OCI-LY7 (cell line): Measurements from ENCODE around the gene KNL1. TPM values are rescaled to one million over a fixed set of nuclear protein-coding genes. Genes with fewer than 3 reads are reported as not detected.
"Not testable (repeated sequence)": the region's sequence is repeated elsewhere in the genome, so short reads cannot be mapped to it uniquely, and the experiment has no call there.

Experiments
- BruUV-seq: library from RNA; stranded (reverse); fragments of 400-500 nt; replicated peaks from 2 replicates; lab custom pipeline; 2021; lab: Mats Ljungman, UMichigan
- CTCF ChIA-PET: fragments of 300-600 bp; sonication (Branson Sonifier 250); formaldehyde crosslinking; loops from one replicate; lab custom pipeline; 2022; ENCODE audit warnings: antibody characterized with exemption; ENCODE audit not compliant: unreplicated experiment; lab: Charles Lee
- POLR2A ChIA-PET: fragments of 300-600 bp; sonication (Branson Sonifier 250); formaldehyde crosslinking; loops from one replicate; lab custom pipeline; 2022; ENCODE audit warnings: antibody characterized with exemption; lab: Charles Lee
- DNase-seq: peaks from one replicate; pipeline ENCODE4 v3.0.0-alpha.2; 2015; ENCODE audit warnings: low spot score
- H2AFZ ChIP-seq: fragments of 200-600 bp; sonication (generic), shearing (Covaris generic); 2 replicates; pipeline ENCODE4 v1.6.1; 2014; ENCODE audit warnings: mild to moderate bottlenecking, antibody characterized with exemption, low read length, moderate library complexity
- H3K27ac ChIP-seq: fragments of 200-600 bp; sonication (generic); 2 replicates; pipeline ENCODE4 v1.5.1; 2014; ENCODE audit warnings: mixed run types, low read depth, mild to moderate bottlenecking, moderate library complexity, low read length, inconsistent platforms; ENCODE audit not compliant: poor library complexity, severe bottlenecking
- H3K36me3 ChIP-seq: fragments of 200-600 bp; sonication (generic); 2 replicates; pipeline ENCODE4 v1.6.1; 2014; ENCODE audit warnings: mild to moderate bottlenecking, antibody characterized with exemption, low read length, moderate library complexity, mixed read lengths; ENCODE audit not compliant: insufficient read depth
- H3K4me1 ChIP-seq: fragments of 200-600 bp; sonication (generic); 2 replicates; pipeline ENCODE4 v1.5.1; 2014; ENCODE audit warnings: mild to moderate bottlenecking, low read length; ENCODE audit not compliant: insufficient read depth, poor library complexity, severe bottlenecking
- H3K4me2 ChIP-seq: fragments of 200-600 bp; sonication (generic); 2 replicates; pipeline ENCODE4 v1.6.1; 2014; ENCODE audit warnings: mild to moderate bottlenecking, low read length
- H3K4me3 ChIP-seq: fragments of 200-600 bp; sonication (generic); 2 replicates; pipeline ENCODE4 v1.5.1; 2014; ENCODE audit warnings: mild to moderate bottlenecking, low read depth, low read length; ENCODE audit not compliant: poor library complexity, severe bottlenecking
- H3K79me2 ChIP-seq: fragments of 200-600 bp; sonication (generic); 2 replicates; pipeline ENCODE4 v1.6.1; 2016; ENCODE audit warnings: low read depth, mild to moderate bottlenecking, low read length, moderate library complexity, mixed read lengths; ENCODE audit not compliant: insufficient read depth
- H3K9me2 ChIP-seq: fragments of 200-600 bp; sonication (generic); 2 replicates; pipeline ENCODE4 v1.6.1; 2016; ENCODE audit warnings: mild to moderate bottlenecking, low read length, mixed read lengths; ENCODE audit not compliant: insufficient read depth
- H3K9me3 ChIP-seq: fragments of 200-600 bp; sonication (generic); 2 replicates; pipeline ENCODE4 v1.6.1; 2014; ENCODE audit warnings: mild to moderate bottlenecking, mixed run types, low read length, mixed read lengths
- H4K20me1 ChIP-seq: fragments of 200-600 bp; sonication (generic); 2 replicates; pipeline ENCODE4 v1.6.1; 2014; ENCODE audit warnings: mild to moderate bottlenecking, antibody characterized with exemption, low read length, moderate library complexity, mixed read lengths; ENCODE audit not compliant: insufficient read depth
- EZH2phosphoT487 ChIP-seq: fragments of 200-600 bp; sonication (generic); IDR thresholded peaks from 2 replicates; pipeline ENCODE4 v1.6.1; 2018; ENCODE audit warnings: low read depth, borderline replicate concordance, mild to moderate bottlenecking, mixed run types, antibody characterized with exemption, low read length, moderate library complexity, mixed read lengths
- intact Hi-C: fragments of 100-400 bp; cut with micrococcal nuclease; formaldehyde crosslinking; loops from one replicate; pipeline ENCODE4 v1.10.0; 2022; ENCODE audit not compliant: unreplicated experiment
- total RNA-seq, 2 experiments: library from RNA; depleted of rRNA in 1 of 2; stranded (reverse); fragments of >200 nt in 1 of 2; shearing (Covaris generic) in 1 of 2; gene quantifications; 2 replicates each; pipeline ENCODE4 v1.2.3, GENCODE V29; 2014 to 2022
- TF ChIP-seq, protein P1 (sequence below): fragments of 200-600 bp; sonication (generic); conservative IDR thresholded peaks from 2 replicates; pipeline ENCODE4 v1.5.1; 2014; ENCODE audit warnings: mild to moderate bottlenecking, antibody characterized with exemption, low read length, moderate library complexity, mixed read lengths

The KNL1 gene
- total RNA-seq, 2 experiments from 2014 or later: 51.3 to 58.7 TPM

- peaks cover 87% of the 10 kb centered on the region for H3K36me3 ChIP-seq
- intact Hi-C loops: no loop called here
- H3K79me2 ChIP-seq: no peaks in the 10 kb centered on the region
- BruUV-seq: no TSS peak
- no peaks in the 10 kb centered on the region for H4K20me1 ChIP-seq
- H3K9me3 ChIP-seq: no peaks in the 10 kb centered on the region
- no peak for TF ChIP-seq EZH2phosphoT487
- TF ChIP-seq, protein P1, sequence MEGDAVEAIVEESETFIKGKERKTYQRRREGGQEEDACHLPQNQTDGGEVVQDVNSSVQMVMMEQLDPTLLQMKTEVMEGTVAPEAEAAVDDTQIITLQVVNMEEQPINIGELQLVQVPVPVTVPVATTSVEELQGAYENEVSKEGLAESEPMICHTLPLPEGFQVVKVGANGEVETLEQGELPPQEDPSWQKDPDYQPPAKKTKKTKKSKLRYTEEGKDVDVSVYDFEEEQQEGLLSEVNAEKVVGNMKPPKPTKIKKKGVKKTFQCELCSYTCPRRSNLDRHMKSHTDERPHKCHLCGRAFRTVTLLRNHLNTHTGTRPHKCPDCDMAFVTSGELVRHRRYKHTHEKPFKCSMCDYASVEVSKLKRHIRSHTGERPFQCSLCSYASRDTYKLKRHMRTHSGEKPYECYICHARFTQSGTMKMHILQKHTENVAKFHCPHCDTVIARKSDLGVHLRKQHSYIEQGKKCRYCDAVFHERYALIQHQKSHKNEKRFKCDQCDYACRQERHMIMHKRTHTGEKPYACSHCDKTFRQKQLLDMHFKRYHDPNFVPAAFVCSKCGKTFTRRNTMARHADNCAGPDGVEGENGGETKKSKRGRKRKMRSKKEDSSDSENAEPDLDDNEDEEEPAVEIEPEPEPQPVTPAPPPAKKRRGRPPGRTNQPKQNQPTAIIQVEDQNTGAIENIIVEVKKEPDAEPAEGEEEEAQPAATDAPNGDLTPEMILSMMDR: no peak
- no peak overlapping the region for H3K4me3 ChIP-seq
- POLR2A ChIA-PET: interaction anchor here (0.7 kb wide), 1 partner anchor 65 kb away, joined by 7 read pairs; no protein-coding TSS in a partner anchor
- no peaks in the 10 kb centered on the region for H3K9me2 ChIP-seq
- no peak overlapping the region for H3K4me2 ChIP-seq
- no peak overlapping the region for H3K27ac ChIP-seq
- no peak overlapping the region for H2AFZ ChIP-seq
- no peaks in the 10 kb centered on the region for H3K4me1 ChIP-seq
- CTCF ChIA-PET: no interaction called here
- no peak for DNase-seq
Measured at GRCh38 chr15:40660686-40661085, 66.6 kb downstream of the KNL1 start.

DNA sequence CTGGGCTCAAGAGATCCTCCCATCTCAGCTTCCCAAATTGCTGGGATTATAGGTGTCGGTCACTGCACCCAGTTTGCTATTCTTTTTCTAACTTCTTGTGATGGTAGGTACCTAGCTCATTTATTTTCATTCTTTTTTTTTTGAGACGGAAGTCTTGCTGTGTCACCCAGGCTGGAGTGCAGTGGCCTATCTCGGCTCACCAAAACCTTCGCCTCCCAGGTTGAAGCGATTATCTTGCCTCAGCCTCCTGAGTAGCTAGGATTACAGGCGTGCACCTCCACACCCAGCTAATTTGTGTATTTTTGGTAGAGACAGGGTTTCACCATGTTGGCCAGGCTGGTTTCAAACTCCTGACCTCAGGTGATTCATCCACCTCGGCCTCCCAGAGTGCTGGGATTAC is 70.9 kb downstream of the KNL1 start:
- BruUV-seq: no TSS peak
- no peak for DNase-seq
- no peak overlapping the region for H3K4me2 ChIP-seq
- no peaks in the 10 kb centered on the region for H3K9me3 ChIP-seq
- intact Hi-C loops: no loop called here
- H3K36me3 ChIP-seq: peaks cover 64% of the 10 kb centered on the region
- H3K79me2 ChIP-seq: no peaks in the 10 kb centered on the region
- no peaks in the 10 kb centered on the region for H3K4me1 ChIP-seq
- POLR2A ChIA-PET: interaction anchor here (0.6 to 1.2 kb wide), 3 partner anchors 17 to 59 kb away, joined by 3 to 7 read pairs (median 3); no protein-coding TSS in a partner anchor
- no peak overlapping the region for H2AFZ ChIP-seq
- no peaks in the 10 kb centered on the region for H4K20me1 ChIP-seq
- H3K9me2 ChIP-seq: no peaks in the 10 kb centered on the region
- no peak for TF ChIP-seq EZH2phosphoT487
- TF ChIP-seq, protein P1: no peak
- no peak overlapping the region for H3K27ac ChIP-seq
- H3K4me3 ChIP-seq: no peak overlapping the region
- CTCF ChIA-PET: no interaction called here

- POLR2A ChIA-PET, CTCF ChIA-PET, H3K79me2 ChIP-seq, H3K9me2 ChIP-seq, H4K20me1 ChIP-seq, H2AFZ ChIP-seq, H3K4me2 ChIP-seq, DNase-seq, BruUV-seq, H3K27ac ChIP-seq, H3K9me3 ChIP-seq, H3K36me3 ChIP-seq, H3K4me3 ChIP-seq: not testable (repeated sequence)
- peaks cover 29% of the 10 kb centered on the region for H3K4me1 ChIP-seq
- intact Hi-C loops: loop anchor here (5.0 kb wide), 3 partner anchors 66 to 216 kb away; partner anchors contain the start of gene VPS18
Measured at GRCh38 chr15:40676290-40676689, 82.2 kb downstream of the KNL1 start.

GRCh38 chr15:40676906-40677305 is 82.9 kb downstream of the KNL1 start:
- H3K27ac ChIP-seq, POLR2A ChIA-PET, H3K36me3 ChIP-seq, BruUV-seq, DNase-seq, H3K9me3 ChIP-seq, H4K20me1 ChIP-seq, H3K4me2 ChIP-seq, H3K9me2 ChIP-seq, H3K79me2 ChIP-seq, H2AFZ ChIP-seq, H3K4me3 ChIP-seq, CTCF ChIA-PET: not testable (repeated sequence)
- intact Hi-C loops: loop anchor here (5.0 kb wide), 3 partner anchors 65 to 215 kb away; partner anchors contain the start of gene VPS18
- peaks cover 29% of the 10 kb centered on the region for H3K4me1 ChIP-seq
